Upper lobe of left lung (tissue), 6 donors: ENCODE results near the gene NDRG2. TPM values are rescaled to one million over a fixed set of nuclear protein-coding genes. Genes with fewer than 3 reads are reported as not detected.

Source experiments
- ATAC-seq, 2 donors: fragments of 200-7000 bp; cut with Tn5 transposase; one replicate each; pipeline ENCODE4 v1.9.1; 2022; ENCODE audit warnings: mild to moderate bottlenecking in 2 of 2, moderate library complexity in 2 of 2; ENCODE audit not compliant: low FRiP score in 2 of 2
- DNase-seq, 2 donors: peaks; one replicate each; pipeline ENCODE4 v3.0.0-alpha.2; 2019 to 2020
- H3K27ac ChIP-seq, 4 donors: fragments of 200-600 bp; sonication (generic); one replicate each; pipeline ENCODE4 v1.5.1; 2016 to 2019
- H3K27me3 ChIP-seq, 4 donors: fragments of 200-600 bp; sonication (generic); one replicate each; pipeline ENCODE4 v1.5.1; 2017 to 2019
- H3K36me3 ChIP-seq, 4 donors: fragments of 200-600 bp; sonication (generic); one replicate each; pipeline ENCODE4 v1.5.1; 2016 to 2019
- H3K4me1 ChIP-seq, 4 donors: fragments of 200-600 bp; sonication (generic); one replicate each; pipeline ENCODE4 v1.5.1; 2018 to 2019
- H3K4me3 ChIP-seq, 4 donors: fragments of 200-600 bp; sonication (generic); one replicate each; pipeline ENCODE4 v1.5.1; 2017 to 2019; ENCODE audit warnings: mild to moderate bottlenecking in 2 of 4, moderate library complexity in 1 of 4
- H3K9me3 ChIP-seq, 4 donors: fragments of 200-600 bp; sonication (generic); one replicate each; pipeline ENCODE4 v1.5.1; 2018 to 2019
- EP300 ChIP-seq, 4 donors: sonication (generic); formaldehyde crosslinking; IDR thresholded peaks; one replicate each; pipeline ENCODE4 v1.5.1; 2017; ENCODE audit warnings: antibody characterized with exemption in 4 of 4, control low read depth in 2 of 4
- POLR2A ChIP-seq, 4 donors: fragments of 450-650 bp; IDR thresholded peaks; one replicate each; pipeline ENCODE4 v1.5.1; 2016 to 2017; ENCODE audit warnings: antibody characterized with exemption in 4 of 4, mild to moderate bottlenecking in 2 of 4
- POLR2AphosphoS5 ChIP-seq, 2 donors: sonication (generic); formaldehyde crosslinking; IDR thresholded peaks; one replicate each; pipeline ENCODE4 v1.5.1; 2017; ENCODE audit warnings: antibody characterized with exemption in 2 of 2
- WGBS, 2 donors: methylation state at CpG; one replicate each; pipeline ENCODE4 v1.1.5; 2017 to 2018; 5-methylcytosine and 5-hydroxymethylcytosine counted together
- total RNA-seq, 6 donors: library from RNA; depleted of rRNA in 4 of 6; stranded (reverse); fragments of >200 nt in 4 of 6; gene quantifications; one replicate each; pipeline versions ENCODE4 v1.1.0 to v1.2.1, GENCODE V29; 2016 to 2021
- TF ChIP-seq, protein P1 (sequence below), 6 experiments: fragments of 450-650 bp in 4 of 6; fragments of 200-600 bp in 2 of 6; sonication (generic) in 2 of 6; IDR thresholded peaks; one replicate each; pipeline ENCODE4 v1.5.1; 2016 to 2019; ENCODE audit warnings: antibody characterized with exemption in 6 of 6
- donor health status: DM: no; HTN: no; CAD: no; lungs with moderate emphysema.
- donor health status: DM: no; HTN: yes; CAD: no; lungs with severe emphysema.

The NDRG2 gene
- total RNA-seq, 6 donors from 2014 or later: 69.7 to 280 (median 90.8) TPM

DNA sequence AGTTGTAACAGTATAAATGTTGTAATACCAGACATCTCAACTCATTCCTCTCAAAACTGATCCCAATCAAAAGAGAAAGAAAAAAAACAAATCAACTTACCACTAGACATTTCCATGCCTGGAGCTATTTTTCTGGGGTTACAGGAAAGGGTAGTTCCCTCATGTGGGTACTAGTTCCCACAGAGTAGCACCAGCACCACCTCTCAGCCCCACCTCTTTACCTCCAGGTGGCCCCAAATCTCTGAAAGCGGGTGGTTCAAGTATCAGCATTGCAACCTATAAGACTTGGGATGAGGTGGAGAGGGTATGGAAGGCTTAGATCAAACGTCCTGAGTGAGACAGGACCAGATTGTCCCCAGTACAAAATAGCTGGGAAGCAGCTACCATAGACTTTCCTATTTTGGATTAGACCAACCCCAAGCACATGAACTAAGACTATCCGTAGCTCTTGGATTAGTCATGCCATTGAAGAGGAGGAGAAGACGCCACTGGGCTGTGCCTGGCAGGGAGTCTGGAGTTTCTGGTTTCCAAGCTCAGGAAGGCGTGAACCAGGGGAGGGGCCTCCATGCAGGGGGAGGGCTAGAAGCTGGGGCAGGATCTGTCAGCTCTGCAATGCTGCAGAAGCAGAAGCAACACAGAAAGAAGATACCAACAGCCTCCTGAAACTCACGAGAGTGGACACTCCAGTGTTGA lies 26.0 kb downstream of the NDRG2 start, which contains the start of gene SLC39A2:
Gene SLC39A2 (plus strand): TSS at position 620 of the 693 bp plus-strand sequence. CDS start 154 bp downstream, outside the sequence.
- H3K4me1 ChIP-seq: no peaks in the 10 kb centered on the region
- no peaks in the 10 kb centered on the region for H3K9me3 ChIP-seq
- peak; percentile 67 to 94 for ATAC-seq
- no peaks in the 10 kb centered on the region for H3K27me3 ChIP-seq
- TF ChIP-seq POLR2A (IDR thresholded peaks at IDR 0.05) (no peak), EP300 (IDR thresholded peaks at IDR 0.05) (no peak), POLR2AphosphoS5 (IDR thresholded peaks at IDR 0.05) (no peak)
- TF ChIP-seq, protein P1, sequence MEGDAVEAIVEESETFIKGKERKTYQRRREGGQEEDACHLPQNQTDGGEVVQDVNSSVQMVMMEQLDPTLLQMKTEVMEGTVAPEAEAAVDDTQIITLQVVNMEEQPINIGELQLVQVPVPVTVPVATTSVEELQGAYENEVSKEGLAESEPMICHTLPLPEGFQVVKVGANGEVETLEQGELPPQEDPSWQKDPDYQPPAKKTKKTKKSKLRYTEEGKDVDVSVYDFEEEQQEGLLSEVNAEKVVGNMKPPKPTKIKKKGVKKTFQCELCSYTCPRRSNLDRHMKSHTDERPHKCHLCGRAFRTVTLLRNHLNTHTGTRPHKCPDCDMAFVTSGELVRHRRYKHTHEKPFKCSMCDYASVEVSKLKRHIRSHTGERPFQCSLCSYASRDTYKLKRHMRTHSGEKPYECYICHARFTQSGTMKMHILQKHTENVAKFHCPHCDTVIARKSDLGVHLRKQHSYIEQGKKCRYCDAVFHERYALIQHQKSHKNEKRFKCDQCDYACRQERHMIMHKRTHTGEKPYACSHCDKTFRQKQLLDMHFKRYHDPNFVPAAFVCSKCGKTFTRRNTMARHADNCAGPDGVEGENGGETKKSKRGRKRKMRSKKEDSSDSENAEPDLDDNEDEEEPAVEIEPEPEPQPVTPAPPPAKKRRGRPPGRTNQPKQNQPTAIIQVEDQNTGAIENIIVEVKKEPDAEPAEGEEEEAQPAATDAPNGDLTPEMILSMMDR (IDR thresholded peaks at IDR 0.05): no peak
- no peak within 1 kb of the TSS for H3K4me3 ChIP-seq
- no peak for DNase-seq
- H3K27ac ChIP-seq: peak within 1 kb of the TSS in 2 of 4 donors; percentile 7 to 37
- 54 to 64% methylated on average over 6 of the region's 6 CpGs for WGBS, 2 donors
- H3K36me3 ChIP-seq: peaks cover 30 to 35% (median 33%) of the 10 kb centered on the region in 4 donors

DNA sequence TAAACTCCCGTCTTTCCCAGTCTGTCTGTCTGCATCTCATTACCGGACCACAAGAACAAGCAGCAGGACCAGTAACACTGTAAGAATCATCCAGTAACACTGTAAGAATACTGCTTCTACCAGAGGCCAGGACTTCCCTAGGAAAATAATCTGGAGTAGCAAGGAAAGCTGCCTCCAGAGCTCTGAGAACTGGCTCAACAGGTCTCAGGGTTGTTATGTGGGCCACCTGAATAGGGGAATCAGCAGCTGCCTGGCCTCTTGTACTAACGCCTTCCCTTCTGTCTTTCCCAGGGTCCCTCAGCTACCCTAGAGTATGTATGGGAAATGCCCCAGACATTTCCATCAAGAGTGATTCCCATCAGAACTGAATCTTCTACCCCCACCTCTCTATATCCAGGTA lies 26.7 kb downstream of the NDRG2 start:
- ATAC-seq (no peak), DNase-seq (no peak)
- 71 to 75% methylated on average over 3 of the region's 3 CpGs for WGBS, 2 donors
- Histone ChIP-seq H3K36me3 (peaks cover 34 to 42% (median 39%) of the 10 kb centered on the region in 4 donors), H3K4me1 (no peaks in the 10 kb centered on the region), H3K27ac (peak overlapping the region in 2 of 4 donors; percentile 7 to 37), H3K4me3 (no peak overlapping the region), H3K9me3 (no peaks in the 10 kb centered on the region), H3K27me3 (no peaks in the 10 kb centered on the region)
- no peak for TF ChIP-seq POLR2AphosphoS5 (IDR thresholded peaks at IDR 0.05)
- TF ChIP-seq POLR2A (IDR thresholded peaks at IDR 0.05): no peak
- TF ChIP-seq EP300 (IDR thresholded peaks at IDR 0.05): no peak
- TF ChIP-seq, protein P1 (IDR thresholded peaks at IDR 0.05): no peak

DNA sequence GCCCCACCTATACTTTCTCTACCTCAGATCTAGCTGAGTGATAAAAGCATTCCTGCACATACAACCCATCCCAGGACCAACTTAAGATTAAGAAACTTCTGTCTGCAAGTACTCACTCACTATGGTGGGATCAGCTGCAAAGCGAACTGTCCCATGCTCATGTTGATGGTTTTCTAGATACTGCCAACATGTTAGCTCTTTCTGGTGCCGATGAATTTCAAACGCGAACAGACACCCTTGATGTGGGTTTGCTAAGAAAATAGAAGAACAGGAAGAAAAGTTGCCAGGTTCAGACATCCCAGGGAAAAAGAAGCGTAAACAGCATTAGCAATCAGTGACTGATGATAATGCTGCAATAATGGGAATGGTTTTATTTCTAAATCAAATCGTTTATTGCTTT lies 27.3 kb downstream of the NDRG2 start:
- Histone ChIP-seq H3K27ac (no peak overlapping the region), H3K4me3 (no peak overlapping the region), H3K36me3 (peaks cover 34 to 47% (median 45%) of the 10 kb centered on the region in 4 donors), H3K4me1 (no peaks in the 10 kb centered on the region), H3K27me3 (no peaks in the 10 kb centered on the region), H3K9me3 (no peaks in the 10 kb centered on the region)
- ATAC-seq (no peak), DNase-seq (no peak)
- WGBS, 2 donors: 67 to 82% methylated on average over 6 of the region's 6 CpGs
- TF ChIP-seq POLR2AphosphoS5 (IDR thresholded peaks at IDR 0.05) (no peak), POLR2A (IDR thresholded peaks at IDR 0.05) (no peak), EP300 (IDR thresholded peaks at IDR 0.05) (no peak)
- TF ChIP-seq, protein P1 (IDR thresholded peaks at IDR 0.05): no peak

DNA sequence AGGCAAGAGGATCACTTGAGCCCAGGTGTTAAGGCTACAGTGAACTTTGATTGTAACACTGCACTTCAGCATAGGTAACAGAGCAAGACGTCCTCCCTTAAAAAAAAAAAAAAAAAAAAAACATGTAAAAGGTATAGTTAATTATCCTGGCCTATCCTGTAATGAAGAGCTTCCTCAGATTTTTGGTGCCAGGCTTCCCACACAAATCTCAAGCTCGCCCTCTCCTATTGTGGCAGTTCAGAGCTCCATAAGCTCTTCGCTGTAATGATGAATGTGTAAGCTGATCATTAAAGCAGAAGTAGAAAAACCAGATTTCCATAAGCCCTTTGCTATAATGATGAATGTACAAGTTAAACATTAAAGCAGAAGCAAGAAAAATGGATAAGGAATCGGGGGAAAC lies 27.7 kb downstream of the NDRG2 start:
- Histone ChIP-seq H3K4me1 (peaks cover 0 to 2% (median 0%) of the 10 kb centered on the region in 4 donors), H3K27me3 (no peaks in the 10 kb centered on the region), H3K4me3 (no peak overlapping the region), H3K9me3 (no peaks in the 10 kb centered on the region), H3K27ac (no peak overlapping the region), H3K36me3 (peaks cover 39 to 52% (median 49%) of the 10 kb centered on the region in 4 donors)
- WGBS, 2 donors: 75 to 80% methylated on average over 4 of the region's 4 CpGs
- no peak for DNase-seq
- no peak for ATAC-seq
- TF ChIP-seq EP300 (IDR thresholded peaks at IDR 0.05) (no peak), POLR2AphosphoS5 (IDR thresholded peaks at IDR 0.05) (no peak), POLR2A (IDR thresholded peaks at IDR 0.05) (no peak)
- TF ChIP-seq, protein P1 (IDR thresholded peaks at IDR 0.05): no peak
